DND-41 (cell line): ENCODE data around the gene S100A1.
A peak's percentile ranks its signal among the peaks of the same experiment; 100 is the strongest.

Experiments used
- ATAC-seq: fragments of 200-7000 bp; cut with Tn5 transposase; 3 replicates; pipeline ENCODE4 v1.9.1; 2021; ENCODE audit warnings: low read depth; ENCODE audit not compliant: insufficient read depth
- DNase-seq: peaks from one replicate; pipeline ENCODE4 v3.0.0-alpha.2; 2020
- H2AFZ ChIP-seq: 2 replicates; pipeline ENCODE4 v1.6.0; 2012; ENCODE audit warnings: low read depth, low read length
- H3K27ac ChIP-seq: 2 replicates; pipeline ENCODE4 v1.5.1; 2012; ENCODE audit warnings: low read length, inconsistent platforms
- H3K27me3 ChIP-seq: fragments of 200-600 bp; sonication (generic); 2 replicates; pipeline ENCODE4 v1.6.0; 2012; ENCODE audit warnings: low read length, mild to moderate bottlenecking, inconsistent platforms; ENCODE audit not compliant: insufficient read depth, poor library complexity
- H3K36me3 ChIP-seq: 2 replicates; pipeline ENCODE4 v1.5.1; 2012; ENCODE audit warnings: low read length, inconsistent platforms; ENCODE audit not compliant: insufficient read depth
- H3K4me1 ChIP-seq: 2 replicates; pipeline ENCODE4 v1.5.1; 2012; ENCODE audit warnings: mild to moderate bottlenecking, low read length; ENCODE audit not compliant: insufficient read depth
- H3K4me2 ChIP-seq: 2 replicates; pipeline ENCODE4 v1.6.0; 2012; ENCODE audit warnings: mild to moderate bottlenecking, moderate library complexity, low read length, inconsistent platforms; ENCODE audit not compliant: insufficient read depth
- H3K4me3 ChIP-seq, 2 experiments: fragments of 200-600 bp in 1 of 2; shearing (Covaris generic) in 1 of 2; 2 replicates each; pipeline ENCODE4 v1.5.1; 2012 to 2016; ENCODE audit warnings: inconsistent platforms in 2 of 2, low read length in 2 of 2, mild to moderate bottlenecking in 2 of 2, low read depth in 1 of 2, moderate library complexity in 1 of 2
- H3K79me2 ChIP-seq: 2 replicates; pipeline ENCODE4 v1.6.0; 2012; ENCODE audit warnings: low read length, inconsistent platforms; ENCODE audit not compliant: insufficient read depth
- H3K9ac ChIP-seq: 2 replicates; pipeline ENCODE4 v1.6.0; 2012; ENCODE audit warnings: low read depth, mild to moderate bottlenecking, inconsistent platforms, low read length, moderate library complexity
- H3K9me3 ChIP-seq: 2 replicates; pipeline ENCODE4 v1.5.1; 2012; ENCODE audit warnings: low read length, moderate library complexity, mild to moderate bottlenecking, inconsistent platforms; ENCODE audit not compliant: insufficient read depth, severe bottlenecking
- H4K20me1 ChIP-seq: 2 replicates; pipeline ENCODE4 v1.6.0; 2012; ENCODE audit warnings: low read length; ENCODE audit not compliant: insufficient read depth
- CTCF ChIP-seq: IDR thresholded peaks from 2 replicates; pipeline ENCODE4 v1.5.1; 2012; ENCODE audit warnings: borderline replicate concordance, low read length, moderate library complexity, mild to moderate bottlenecking; ENCODE audit not compliant: poor library complexity, severe bottlenecking; ENCODE audit errors: extremely low read depth
- EZH2 ChIP-seq: IDR thresholded peaks from 3 replicates; pipeline ENCODE4 v1.6.1; 2012; ENCODE audit warnings: borderline replicate concordance, low read depth, mild to moderate bottlenecking, moderate library complexity, low read length, inconsistent platforms; ENCODE audit not compliant: severe bottlenecking

Gene S100A1

GRCh38 chr1:153616917-153617311 is 11.3 kb upstream of the S100A1 start:
- H3K4me1 ChIP-seq: no peaks in the 10 kb centered on the region
- no peak for TF ChIP-seq CTCF
- no peak for TF ChIP-seq EZH2
- H3K27me3 ChIP-seq: no peaks in the 10 kb centered on the region
- H3K79me2 ChIP-seq: no peaks in the 10 kb centered on the region
- no peak overlapping the region for H3K9ac ChIP-seq
- no peak overlapping the region for H3K4me3 ChIP-seq
- DNase-seq: no peak
- ATAC-seq: no peak
- no peaks in the 10 kb centered on the region; the same call in 1 of the 2 replicates for H4K20me1 ChIP-seq
- H3K36me3 ChIP-seq: no peaks in the 10 kb centered on the region
- no peak overlapping the region for H3K4me2 ChIP-seq
- H3K27ac ChIP-seq: no peak overlapping the region
- no peak overlapping the region for H2AFZ ChIP-seq
- no peaks in the 10 kb centered on the region for H3K9me3 ChIP-seq

- Histone ChIP-seq H3K4me1 (no peaks in the 10 kb centered on the region), H4K20me1 (no peaks in the 10 kb centered on the region; the same call in 1 of the 2 replicates), H2AFZ (peak overlapping the region; percentile 17; the same call in 1 of the 2 replicates), H3K27ac (no peak overlapping the region), H3K36me3 (no peaks in the 10 kb centered on the region), H3K4me2 (no peak overlapping the region), H3K27me3 (no peaks in the 10 kb centered on the region), H3K9ac (no peak overlapping the region), H3K4me3 (no peak overlapping the region), H3K79me2 (no peaks in the 10 kb centered on the region), H3K9me3 (no peaks in the 10 kb centered on the region)
- no peak for TF ChIP-seq EZH2
- peak; percentile 63 for TF ChIP-seq CTCF
- ATAC-seq (peak; percentile 83), DNase-seq (peak; percentile 53)
Observed at GRCh38 chr1:153617663-153618062, 10.6 kb upstream of the S100A1 start.

- Histone ChIP-seq H3K79me2 (no peaks in the 10 kb centered on the region), H2AFZ (no peak overlapping the region), H3K4me2 (no peak overlapping the region), H4K20me1 (no peaks in the 10 kb centered on the region; the same call in 1 of the 2 replicates), H3K4me3 (no peak overlapping the region), H3K27me3 (no peaks in the 10 kb centered on the region), H3K36me3 (no peaks in the 10 kb centered on the region), H3K27ac (no peak overlapping the region), H3K4me1 (no peaks in the 10 kb centered on the region), H3K9ac (no peak overlapping the region), H3K9me3 (no peaks in the 10 kb centered on the region)
- DNase-seq: no peak
- no peak for ATAC-seq
- TF ChIP-seq CTCF (no peak), EZH2 (no peak)
Observed at GRCh38 chr1:153619171-153619570, 9.1 kb upstream of the S100A1 start.

GRCh38 chr1:153623101-153623500 is 5.1 kb upstream of the S100A1 start:
- TF ChIP-seq EZH2: no peak
- H3K9me3 ChIP-seq: no peaks in the 10 kb centered on the region
- H3K27me3 ChIP-seq: no peaks in the 10 kb centered on the region
- H3K4me3 ChIP-seq: no peak overlapping the region
- H3K79me2 ChIP-seq: no peaks in the 10 kb centered on the region
- H2AFZ ChIP-seq: peak overlapping the region; percentile 25; the same call in 1 of the 2 replicates
- ATAC-seq (no peak), DNase-seq (no peak)
- no peak overlapping the region for H3K27ac ChIP-seq
- H4K20me1 ChIP-seq: no peaks in the 10 kb centered on the region
- H3K4me2 ChIP-seq: no peak overlapping the region
- no peaks in the 10 kb centered on the region for H3K4me1 ChIP-seq
- H3K9ac ChIP-seq: no peak overlapping the region
- H3K36me3 ChIP-seq: no peaks in the 10 kb centered on the region
